Astrocyte (in vitro differentiated cells and primary cell): Measurements from ENCODE around the gene COPS4.

Experiments used
- CTCF ChIP-seq: IDR thresholded peaks from 2 replicates; pipeline ENCODE4 v1.5.1; 2011; ENCODE audit warnings: low read depth, mild to moderate bottlenecking, inconsistent platforms, low read length, moderate library complexity; ENCODE audit not compliant: insufficient read depth
- EZH2 ChIP-seq: IDR thresholded peaks from 2 replicates; pipeline ENCODE4 v1.6.1; 2012; ENCODE audit warnings: mild to moderate bottlenecking, low read length, inconsistent platforms; ENCODE audit not compliant: insufficient read depth

GRCh38 chr4:83054928-83055327 is 19.9 kb downstream of the COPS4 start:
- TF ChIP-seq CTCF (peak; percentile 37), EZH2 (no peak)
